HG02798 (cell line): ENCODE measurements around the gene EBF3.

Experiments
- ATAC-seq: cut with Tn5 transposase; IDR thresholded peaks from one replicate; pipeline ENCODE4 v1.9.1; 2021; ENCODE audit warnings: mild to moderate bottlenecking; ENCODE audit not compliant: unreplicated experiment, poor library complexity

Gene EBF3

DNA sequence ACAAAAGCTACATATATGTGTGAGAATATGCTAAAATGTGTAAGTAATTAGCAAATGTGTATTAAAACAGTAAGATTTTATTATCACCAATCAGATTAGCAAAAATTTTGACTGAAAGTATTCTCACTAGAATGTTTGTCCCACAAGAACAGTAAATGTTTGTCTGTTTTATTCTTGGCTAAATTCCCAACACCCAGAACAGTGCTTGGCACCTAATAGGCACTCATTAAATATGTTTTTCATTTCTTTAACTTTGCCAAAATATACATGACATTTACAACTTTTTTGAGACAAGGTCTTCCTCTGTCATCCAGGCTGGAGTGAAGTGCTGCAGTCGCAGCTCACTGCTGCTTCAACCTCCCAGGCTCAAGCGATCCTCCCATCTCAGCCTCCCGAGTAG lies 143.6 kb downstream of the EBF3 start:
- no peak for ATAC-seq

DNA sequence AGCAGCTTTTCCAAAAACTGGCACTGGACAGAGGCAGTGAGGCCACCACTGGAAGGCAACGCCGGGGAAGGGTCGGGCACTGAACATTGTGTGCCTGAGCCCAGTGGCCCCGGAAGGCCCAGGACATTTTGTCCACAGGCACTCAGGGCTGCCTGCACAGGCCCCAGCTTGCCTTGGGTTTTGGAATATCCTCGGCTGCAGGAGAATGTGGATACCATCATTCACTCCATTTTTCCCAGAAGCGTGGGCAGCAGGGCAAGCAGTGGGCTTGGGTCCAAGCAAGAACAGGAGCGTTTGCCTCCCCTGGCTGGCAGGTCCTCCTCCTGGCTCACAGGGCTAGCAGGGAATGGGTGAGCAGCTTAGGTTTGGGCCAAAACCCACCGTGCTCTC lies 147.4 kb downstream of the EBF3 start:
- ATAC-seq = no peak

DNA sequence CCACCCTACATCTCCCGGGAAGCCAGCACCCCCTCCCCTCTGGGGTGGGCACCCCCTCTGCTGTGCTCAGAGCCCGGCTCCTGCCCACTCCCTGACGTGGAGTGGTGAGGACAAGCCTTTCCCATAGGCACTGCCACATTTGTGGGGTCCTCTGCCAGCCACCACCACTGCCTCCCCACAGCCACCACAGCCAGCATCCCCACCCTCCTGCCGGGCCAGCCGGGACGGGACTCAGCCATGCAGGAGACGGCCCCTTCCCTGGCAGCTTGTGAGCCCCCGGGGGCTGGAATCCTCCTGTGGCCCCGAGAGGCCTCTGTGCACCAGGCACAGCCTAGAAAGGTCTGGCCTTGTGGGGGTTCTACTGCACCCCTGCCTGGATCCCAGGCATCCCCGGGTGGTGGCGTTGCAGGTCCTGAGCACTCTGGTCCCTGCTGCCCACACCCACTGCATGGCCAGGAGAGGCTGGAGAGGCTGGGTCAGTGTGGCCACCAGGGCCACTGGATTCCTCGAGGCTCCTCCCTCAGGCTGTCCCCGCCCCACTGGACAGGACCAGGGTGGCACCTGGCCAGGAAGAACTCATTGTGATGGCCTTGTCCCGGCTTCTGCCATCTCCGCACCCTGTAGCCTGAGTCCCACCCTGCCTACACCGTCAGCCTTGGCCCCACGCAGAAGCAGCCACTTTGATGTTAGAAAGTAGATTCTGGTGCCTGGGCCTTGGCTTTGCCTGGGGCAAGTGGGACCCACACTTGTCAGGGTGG lies 148.0 kb downstream of the EBF3 start:
- no peak for ATAC-seq

DNA sequence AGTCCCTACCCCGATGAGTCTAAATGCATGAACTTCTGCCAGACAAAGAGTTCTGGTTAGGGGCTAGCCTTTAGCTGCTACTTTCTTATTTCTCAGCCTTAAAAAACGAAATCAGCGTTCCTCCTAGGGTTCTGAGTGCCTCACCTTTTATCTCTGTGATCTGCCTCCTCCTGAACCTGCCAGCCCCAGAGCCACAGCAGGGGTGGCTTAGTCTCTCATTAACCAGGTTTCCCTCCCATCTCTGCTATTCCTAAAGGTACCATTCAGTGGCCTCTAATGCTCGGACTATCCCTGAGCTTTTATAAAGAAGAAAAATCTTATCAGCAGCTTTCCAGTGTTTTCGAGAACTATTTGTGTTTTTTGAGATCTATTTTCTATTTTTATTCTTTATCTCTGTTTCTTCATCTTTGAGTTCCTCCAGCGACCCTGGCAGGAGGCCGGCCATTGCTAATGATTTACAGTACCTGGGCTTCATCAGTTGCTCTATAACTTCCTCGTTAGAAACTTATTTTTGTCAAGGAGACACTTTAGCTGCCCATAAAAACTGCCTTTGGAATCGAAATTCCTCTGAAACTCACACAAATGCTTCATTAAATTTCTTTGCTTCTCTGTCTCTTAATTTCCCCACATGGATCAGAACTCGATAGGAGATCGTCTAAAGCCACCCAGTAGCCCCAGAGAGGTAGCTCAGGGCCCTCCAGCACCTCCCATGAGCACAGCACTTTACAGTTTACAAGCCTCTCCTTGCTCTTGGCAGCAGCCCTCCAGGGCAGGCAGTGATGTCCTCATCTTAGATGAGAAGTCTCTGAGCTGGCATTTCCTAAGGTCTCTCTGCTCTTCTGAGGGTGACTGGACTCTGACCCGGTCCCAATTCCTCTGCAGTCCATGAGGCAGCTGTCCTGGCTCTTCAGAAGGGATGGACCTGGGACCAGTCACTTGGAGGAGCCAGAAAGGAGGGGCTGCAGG lies 149.1 kb downstream of the EBF3 start:
- no peak for ATAC-seq

DNA sequence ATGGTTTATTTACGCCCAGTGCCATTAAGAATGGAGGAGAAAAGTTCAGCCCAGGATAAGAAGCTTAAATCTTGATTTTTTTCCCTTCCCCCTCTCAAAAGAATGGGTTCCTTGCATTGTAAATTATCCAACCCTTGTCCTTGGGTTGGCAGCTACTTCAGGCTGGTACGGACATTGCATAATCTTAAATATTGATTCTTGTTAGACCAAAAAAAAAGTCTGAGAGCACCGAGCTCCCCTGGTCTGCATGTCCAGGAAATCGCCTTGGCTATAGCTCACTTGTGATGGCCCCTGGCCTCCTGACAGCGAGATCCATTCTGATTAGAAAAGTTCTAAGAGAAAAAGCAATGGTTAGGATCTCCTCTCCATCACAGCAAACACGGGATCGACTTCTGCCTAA lies 151.7 kb downstream of the EBF3 start:
- ATAC-seq = no peak

DNA sequence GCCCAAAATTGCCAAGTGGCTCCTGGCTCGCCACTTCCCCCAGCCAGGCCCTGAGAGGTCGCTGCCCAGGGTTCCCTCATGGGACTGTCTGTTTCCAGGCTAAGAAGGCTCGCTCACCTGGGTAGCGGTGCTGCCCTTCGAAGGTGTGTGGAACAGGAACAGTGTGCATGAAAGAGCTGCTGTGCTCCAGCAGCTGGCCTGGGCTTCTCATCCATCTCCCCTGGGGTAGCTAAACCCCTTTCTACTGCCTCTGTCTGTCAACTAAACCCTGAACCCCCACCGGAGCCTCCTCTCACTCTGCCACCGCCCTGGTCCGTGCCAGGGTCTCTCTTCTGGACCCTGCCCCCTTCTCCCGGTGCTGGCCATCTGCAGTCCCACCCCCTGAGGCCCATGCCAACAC lies 152.9 kb downstream of the EBF3 start:
- ATAC-seq = no peak

DNA sequence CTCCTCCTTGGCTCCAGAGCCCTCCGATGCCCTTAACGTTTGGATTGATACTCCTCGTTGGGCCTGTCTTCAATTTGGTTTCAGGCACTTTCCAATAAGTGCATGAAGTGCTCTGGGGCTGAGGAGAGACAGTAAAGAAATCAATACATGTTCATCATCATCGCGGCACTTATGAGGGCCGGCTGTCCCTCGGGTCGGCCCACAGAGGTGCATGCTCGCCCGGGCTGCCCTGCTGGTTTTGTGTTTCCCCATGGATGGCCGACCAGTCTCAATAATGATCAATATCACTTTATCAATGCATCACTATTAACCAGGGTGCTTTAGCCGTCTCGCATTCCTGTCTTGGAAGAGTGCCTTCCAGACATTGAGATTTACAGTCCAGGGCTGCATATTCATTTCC lies 154.2 kb downstream of the EBF3 start:
- no peak for ATAC-seq

DNA sequence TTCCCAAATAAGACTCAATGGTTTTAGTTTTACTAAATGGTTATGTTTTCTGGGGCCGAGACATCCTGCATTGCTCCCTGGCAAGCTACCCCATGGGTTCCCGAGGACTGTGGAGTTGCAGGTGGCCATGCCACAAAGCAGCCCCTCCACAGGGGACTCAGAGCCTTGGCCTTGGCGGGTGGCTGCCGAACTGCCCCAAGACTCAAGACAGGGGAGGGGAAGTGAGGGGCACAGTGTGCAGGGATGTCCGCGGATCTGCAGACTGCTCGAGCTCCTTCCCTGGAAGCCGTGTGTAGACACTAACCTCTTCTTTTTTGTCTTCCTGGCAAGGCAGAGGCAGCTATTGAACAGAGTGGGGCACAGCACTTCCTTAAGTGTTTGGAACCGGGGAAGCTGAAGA lies 154.6 kb downstream of the EBF3 start:
- ATAC-seq = no peak

DNA sequence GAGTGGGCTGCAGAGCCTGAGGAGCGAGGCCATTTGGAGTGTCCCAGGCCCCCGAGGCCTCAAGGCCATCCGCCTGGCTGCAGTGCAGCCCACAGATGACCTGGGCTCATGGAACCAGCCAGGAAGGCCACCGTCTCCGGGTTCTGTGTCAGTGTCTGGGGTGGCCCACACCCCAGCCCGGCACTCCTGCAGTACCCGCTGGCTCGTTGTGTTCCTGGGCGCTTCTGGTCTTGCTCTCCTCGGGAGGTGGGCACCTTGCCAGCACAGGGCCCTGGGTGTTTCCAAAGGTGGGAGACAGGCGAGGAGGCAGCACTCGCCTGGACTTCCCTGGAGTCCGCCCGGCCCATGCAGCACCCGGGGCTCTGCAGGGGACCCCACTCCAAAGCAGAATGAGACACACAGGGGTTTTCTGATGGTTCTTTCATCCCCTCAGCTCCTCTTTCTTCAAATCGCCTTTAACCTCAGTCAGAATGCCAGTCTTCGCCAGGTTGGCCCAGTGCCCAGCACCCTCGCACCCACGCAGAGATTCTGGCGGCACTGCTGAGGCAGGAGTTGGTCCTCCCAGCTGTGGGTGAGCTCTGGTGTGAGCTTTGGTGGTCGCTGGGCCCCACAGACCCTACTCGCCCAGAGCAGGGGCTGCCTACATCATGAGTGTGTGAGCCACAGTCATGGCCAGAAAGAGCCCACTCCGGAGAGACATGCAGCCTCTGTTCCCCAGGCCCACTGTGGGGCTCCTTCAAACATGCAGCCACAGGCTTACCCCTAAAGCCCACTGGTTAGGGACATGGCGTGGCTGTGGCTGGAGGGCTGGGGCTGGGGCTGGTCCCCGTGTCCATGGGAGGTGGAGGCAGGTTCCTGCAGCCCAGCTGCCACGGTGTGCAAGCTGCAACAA lies 155.7 kb downstream of the EBF3 start:
- no peak for ATAC-seq

DNA sequence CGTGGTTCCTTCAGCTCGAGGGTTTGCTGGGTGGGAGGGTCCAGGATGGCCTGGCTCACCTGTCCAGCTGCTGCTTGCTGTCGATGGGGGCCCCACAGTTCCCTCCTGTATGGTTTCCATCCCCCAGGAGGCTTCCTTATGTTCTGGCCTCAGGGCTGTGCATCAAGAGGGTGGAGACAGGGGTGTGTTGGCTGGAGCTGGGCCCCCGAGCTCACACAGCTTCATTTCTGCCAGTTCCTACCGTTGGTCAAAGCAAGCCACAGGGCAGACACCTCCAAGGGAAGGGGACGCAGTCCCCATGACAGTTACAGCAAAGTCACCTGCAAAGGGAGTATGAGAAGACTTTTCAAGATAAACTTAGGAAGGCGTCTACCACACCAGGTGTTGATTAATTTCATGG lies 156.9 kb downstream of the EBF3 start:
- ATAC-seq = no peak

DNA sequence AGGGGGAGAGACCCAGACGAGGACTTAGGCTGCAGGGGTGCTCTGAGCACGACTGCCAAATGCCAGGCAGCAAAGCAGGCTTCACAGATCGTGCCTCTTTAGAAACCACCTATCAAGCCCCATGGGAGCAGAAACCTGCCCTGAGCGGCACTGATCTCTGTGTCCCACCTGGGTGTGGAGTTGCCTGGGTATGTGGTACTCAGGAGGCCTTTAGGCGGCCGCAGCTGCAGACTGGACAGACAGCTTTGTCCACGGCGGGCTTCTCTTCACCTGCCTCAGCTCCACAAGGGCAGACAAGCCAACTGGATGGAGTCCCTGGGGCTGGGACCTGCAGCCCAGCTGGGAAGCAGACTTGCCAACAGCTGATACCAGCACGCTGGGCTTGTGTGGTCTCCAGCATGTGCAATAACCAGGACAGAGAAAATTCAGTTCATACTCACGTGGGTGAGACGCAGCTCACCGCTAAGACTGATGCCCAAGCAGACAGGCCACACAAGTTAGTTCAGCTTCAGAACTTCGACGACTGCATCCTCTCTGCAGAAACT lies 163.2 kb downstream of the EBF3 start:
- ATAC-seq = no peak

DNA sequence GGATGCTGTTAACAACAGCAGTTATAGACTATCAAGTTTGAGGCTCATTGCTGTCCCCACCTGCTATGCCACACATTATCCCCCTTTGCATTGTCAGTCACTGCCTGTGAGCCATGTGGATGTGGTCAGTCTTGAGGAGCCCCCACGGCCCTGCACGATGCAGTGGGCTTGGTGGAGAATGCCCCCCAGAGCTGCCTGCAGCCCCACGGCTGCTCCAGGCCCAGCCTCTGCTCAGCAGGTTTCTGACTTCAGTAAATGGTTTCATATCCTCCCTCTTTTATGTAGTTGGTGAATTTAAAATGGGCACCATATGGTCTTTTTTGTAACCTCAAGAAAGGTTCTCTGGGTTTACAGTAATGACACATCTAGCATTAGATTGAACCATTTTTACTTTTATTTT lies 164.1 kb downstream of the EBF3 start:
- ATAC-seq = no peak

DNA sequence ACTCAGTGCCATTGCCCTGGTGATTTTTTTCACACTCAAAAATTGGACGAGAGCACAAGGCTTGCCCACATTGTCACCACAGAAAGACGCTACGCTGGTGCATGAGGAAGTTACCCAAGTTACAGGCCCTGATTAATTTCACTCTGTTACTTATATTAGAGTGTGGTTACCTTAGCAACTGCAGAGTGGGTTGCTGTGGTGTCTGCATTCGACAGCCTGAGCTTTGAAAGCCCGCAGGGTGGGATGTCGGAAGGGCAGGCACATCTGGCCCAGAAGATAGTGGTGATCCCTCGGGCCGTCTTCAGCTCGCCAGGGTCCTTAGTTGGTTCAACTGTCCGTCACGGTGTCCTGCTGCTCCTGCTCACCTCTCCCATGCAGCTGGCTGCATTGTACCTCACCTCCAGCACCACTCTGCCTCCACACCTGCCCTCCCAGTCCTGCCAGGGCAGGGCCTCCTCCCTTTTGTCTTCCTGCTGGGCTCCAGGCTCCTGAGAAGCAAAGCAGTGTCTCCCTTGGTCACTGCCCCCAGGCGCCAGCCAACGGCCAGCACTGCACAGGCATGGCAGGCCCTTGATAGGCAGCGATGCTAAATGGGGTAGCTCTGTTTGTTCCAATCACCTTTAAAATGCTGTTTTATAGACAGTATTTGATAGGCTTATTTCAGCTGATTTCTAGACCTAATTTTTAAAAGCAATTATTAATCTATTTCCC lies 167.2 kb downstream of the EBF3 start:
- no peak for ATAC-seq

DNA sequence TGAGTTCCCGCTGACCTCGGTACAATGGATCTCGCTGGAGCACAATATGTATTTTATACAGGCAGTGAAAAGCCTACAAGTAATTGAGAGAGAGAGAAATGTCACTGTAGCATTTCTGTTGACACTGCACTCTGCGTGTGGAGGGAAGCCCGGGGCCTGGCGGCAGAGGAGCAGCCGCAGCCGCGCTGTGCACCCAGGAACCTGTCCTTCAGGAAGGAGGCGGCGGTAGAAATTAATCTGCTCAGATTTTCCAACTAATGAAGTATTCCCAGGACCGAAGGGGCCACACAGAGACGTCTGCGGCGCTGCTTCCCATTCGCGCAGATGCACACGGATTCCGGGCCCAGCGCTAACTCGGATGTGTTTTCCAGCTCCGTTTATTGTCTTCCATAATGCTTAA lies 170.1 kb downstream of the EBF3 start:
- ATAC-seq = no peak

DNA sequence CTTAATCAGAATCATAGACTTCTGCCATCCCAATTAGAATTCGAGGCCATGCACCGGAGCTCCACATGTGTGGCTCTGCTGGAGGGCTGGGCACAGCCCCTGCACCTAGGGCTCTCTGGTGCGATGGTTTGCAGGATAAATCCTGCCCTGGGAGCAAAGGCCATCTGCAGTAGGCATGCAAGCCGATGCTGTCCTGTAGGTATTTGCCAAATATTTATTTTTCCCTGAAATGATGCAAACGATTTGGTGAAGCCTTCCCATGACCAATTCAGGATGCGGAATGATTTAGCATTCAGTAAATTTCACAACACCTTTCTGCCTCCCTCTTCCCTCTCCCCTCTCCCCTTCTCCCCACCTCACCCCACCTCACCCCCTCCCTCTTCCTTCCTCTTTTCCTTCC lies 170.6 kb downstream of the EBF3 start:
- no peak for ATAC-seq

DNA sequence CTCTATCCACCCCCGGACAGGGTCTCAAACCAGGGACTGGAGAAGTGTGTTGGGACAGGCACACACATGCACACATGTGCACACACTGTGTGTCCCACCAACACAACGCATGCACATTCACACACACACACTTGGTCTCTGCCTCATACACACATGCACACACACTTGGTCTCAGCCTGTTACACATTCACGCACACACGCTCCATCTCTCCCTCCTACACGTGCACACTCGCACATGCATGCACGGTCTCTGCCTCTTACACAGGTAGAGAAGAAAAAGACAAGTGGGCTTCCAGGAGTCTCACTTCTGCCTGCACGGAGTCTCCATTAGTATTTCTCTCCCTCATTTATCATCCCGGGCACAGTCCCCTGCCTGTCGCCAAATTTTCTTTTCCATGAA lies 171.2 kb downstream of the EBF3 start:
- ATAC-seq = no peak

DNA sequence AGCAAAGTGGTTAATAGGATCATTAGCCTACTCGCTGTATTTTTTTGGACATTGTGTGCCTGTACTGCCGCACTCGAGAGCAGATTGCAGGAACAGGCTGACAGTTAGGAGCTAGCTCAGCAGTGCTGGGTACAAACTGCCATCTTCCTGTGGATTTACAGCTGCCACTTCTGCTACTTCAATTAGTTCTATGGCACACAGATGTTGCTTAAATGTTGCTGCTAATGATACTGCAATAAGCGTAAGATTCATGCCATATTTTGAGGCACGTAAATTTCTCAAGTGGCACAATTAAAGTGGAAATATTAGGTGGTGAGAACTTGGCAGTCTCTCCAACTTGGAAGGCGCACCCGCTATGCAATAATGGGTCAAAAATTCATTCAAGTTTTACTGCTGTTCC lies 171.9 kb downstream of the EBF3 start:
- ATAC-seq = no peak

DNA sequence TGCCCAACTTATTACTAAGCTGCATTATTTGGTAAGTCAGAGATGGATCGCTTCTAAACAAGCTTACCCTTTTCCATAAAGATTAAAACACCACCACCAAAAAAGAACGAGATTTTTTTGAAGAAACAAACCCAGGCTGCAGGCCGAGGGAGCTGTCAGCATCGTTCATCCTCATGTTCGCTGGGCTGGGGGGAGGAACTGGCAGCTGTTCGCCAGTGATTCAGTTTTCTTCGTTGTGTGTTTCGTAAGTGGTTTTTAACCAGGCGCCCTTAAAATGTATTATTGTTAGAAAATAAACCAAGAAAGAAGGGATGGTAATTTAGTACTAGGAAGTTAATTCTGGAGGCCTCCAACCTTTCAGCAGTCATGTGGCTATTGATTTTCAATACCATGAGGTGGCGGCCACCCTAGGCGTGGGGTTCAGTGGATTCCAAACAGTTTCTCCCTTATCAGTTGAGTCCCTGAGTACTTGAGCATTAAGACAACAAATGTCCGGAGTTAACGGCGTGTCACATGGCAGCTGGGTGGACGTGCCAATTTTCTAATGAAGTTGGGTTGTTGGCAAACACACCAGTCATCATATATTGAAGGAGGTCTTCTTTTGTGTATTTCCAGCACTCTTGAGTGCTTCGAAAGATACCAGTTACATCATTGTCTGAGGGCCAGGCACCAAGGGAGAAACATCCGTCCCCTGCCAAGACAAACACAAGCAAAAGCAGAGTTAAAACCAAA lies 173.2 kb downstream of the EBF3 start:
- ATAC-seq = no peak

DNA sequence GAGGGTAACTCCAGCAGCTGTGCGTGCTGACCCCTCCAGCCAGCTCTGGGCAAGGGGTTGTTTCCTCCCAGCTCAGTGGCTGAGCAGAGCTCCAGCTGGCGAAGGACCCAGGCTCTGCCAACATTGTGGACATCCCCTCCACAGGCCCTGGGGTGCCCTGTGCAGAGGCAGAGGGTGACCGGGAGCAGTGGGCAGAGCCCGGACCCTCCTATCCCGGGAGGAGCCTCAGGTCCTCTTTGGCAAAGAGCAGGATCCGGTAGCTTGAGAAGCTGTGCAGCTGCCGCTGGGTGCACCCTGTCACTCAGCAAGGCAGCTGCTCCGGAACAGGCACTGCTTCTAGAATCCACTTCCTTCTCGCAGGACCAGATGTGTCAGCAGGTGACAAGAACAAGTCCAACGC lies 175.9 kb downstream of the EBF3 start:
- ATAC-seq = no peak
